ENCODE results near the gene MEDAG. TPM values are rescaled to one million over a fixed set of nuclear protein-coding genes. Genes with fewer than 3 reads are reported as not detected.

MEDAG gene
- total RNA-seq, 3 donors from 2014 or later, result 0.46 to 11.0 (median 8.9) TPM

GRCh38 chr13:30974350-30974749 is 68.3 kb downstream of the MEDAG start:
- no peak for ATAC-seq
- no peak overlapping the region for H3K4me3 ChIP-seq
- TF ChIP-seq, protein P1, sequence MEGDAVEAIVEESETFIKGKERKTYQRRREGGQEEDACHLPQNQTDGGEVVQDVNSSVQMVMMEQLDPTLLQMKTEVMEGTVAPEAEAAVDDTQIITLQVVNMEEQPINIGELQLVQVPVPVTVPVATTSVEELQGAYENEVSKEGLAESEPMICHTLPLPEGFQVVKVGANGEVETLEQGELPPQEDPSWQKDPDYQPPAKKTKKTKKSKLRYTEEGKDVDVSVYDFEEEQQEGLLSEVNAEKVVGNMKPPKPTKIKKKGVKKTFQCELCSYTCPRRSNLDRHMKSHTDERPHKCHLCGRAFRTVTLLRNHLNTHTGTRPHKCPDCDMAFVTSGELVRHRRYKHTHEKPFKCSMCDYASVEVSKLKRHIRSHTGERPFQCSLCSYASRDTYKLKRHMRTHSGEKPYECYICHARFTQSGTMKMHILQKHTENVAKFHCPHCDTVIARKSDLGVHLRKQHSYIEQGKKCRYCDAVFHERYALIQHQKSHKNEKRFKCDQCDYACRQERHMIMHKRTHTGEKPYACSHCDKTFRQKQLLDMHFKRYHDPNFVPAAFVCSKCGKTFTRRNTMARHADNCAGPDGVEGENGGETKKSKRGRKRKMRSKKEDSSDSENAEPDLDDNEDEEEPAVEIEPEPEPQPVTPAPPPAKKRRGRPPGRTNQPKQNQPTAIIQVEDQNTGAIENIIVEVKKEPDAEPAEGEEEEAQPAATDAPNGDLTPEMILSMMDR (IDR thresholded peaks at IDR 0.05), result no peak
- intact Hi-C loops (cut with DNase I, micrococcal nuclease), result no loop called here
- no peak for DNase-seq
- H3K9me3 ChIP-seq, result no peaks in the 10 kb centered on the region
- peaks cover 3% of the 10 kb centered on the region for H3K4me1 ChIP-seq (ENCODE audit: low read depth)
- no peaks in the 10 kb centered on the region for H3K36me3 ChIP-seq (ENCODE audit: low read depth)

Other genes starting within 250 kb of the MEDAG start
- 10 to 100 TPM in 2 of 3 donors, 1 to 10 TPM in 1; 5.1 to 13.8 (median 11.8) TPM for gene ALOX5AP, start 170.7 kb upstream of the MEDAG start, total RNA-seq
- not detected for gene TEX26, start 26.4 kb downstream of the MEDAG start, total RNA-seq